GM18907 (cell line): ENCODE measurements around the gene MAPK1IP1L.

Source experiments
- ATAC-seq: cut with Tn5 transposase; IDR thresholded peaks from one replicate; pipeline ENCODE4 v1.9.1; 2021; ENCODE audit warnings: mild to moderate bottlenecking, moderate library complexity; ENCODE audit not compliant: unreplicated experiment

The MAPK1IP1L gene

DNA sequence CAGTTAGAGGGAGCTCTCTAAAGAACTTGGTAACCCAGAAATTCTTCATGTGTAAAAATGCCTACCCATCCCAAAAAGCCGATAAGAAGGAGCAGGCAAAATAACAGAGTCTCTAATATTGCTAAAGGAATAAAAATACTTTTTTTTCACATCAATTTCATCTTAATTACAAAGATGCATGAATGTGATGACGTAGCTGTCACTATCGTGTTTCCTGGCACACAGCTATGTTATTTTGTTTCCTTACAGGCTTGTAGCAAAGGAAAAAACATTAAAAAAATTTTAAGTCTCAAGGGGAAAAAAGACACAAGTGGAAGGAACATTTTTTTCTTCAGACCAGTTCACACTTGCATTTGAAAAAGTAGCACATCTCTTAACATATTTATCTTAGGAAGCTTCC lies 67.3 kb downstream of the MAPK1IP1L start:
- no peak for ATAC-seq
